ENCODE results near the gene CPVL.

Gene CPVL

DNA sequence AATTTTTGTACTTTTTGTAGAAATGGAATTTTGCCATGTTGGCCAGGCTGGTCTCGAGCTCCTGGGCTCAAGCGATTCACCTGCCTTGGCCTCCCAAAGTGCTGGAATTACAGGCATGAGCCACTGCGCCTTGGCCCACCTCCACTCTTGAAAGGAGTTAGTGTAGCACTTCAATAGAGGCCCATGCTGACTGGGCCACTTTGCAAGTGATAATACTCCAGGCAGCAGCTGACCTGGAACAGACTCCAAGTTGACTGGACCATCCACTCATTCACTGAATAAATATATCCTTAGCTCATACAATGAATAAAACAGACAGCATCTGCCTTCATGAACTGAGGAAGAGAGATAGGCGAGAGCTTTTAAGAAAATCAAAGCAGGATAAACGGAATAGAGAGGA is 14.7 kb downstream of the CPVL start:
- TF ChIP-seq, protein P1, sequence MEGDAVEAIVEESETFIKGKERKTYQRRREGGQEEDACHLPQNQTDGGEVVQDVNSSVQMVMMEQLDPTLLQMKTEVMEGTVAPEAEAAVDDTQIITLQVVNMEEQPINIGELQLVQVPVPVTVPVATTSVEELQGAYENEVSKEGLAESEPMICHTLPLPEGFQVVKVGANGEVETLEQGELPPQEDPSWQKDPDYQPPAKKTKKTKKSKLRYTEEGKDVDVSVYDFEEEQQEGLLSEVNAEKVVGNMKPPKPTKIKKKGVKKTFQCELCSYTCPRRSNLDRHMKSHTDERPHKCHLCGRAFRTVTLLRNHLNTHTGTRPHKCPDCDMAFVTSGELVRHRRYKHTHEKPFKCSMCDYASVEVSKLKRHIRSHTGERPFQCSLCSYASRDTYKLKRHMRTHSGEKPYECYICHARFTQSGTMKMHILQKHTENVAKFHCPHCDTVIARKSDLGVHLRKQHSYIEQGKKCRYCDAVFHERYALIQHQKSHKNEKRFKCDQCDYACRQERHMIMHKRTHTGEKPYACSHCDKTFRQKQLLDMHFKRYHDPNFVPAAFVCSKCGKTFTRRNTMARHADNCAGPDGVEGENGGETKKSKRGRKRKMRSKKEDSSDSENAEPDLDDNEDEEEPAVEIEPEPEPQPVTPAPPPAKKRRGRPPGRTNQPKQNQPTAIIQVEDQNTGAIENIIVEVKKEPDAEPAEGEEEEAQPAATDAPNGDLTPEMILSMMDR (conservative IDR thresholded peaks at IDR 0.05) = no peak
- no peak for TF ChIP-seq ZFX (IDR thresholded peaks at IDR 0.05)
- H3K27ac ChIP-seq = no peak overlapping the region

- TF ChIP-seq, protein P1 (conservative IDR thresholded peaks at IDR 0.05) = no peak
- no peak for TF ChIP-seq ZFX (IDR thresholded peaks at IDR 0.05)
- H3K27ac ChIP-seq = no peak overlapping the region
These were observed 16.2 kb downstream of the CPVL start for GRCh38 chr7:29130096-29130495.

DNA sequence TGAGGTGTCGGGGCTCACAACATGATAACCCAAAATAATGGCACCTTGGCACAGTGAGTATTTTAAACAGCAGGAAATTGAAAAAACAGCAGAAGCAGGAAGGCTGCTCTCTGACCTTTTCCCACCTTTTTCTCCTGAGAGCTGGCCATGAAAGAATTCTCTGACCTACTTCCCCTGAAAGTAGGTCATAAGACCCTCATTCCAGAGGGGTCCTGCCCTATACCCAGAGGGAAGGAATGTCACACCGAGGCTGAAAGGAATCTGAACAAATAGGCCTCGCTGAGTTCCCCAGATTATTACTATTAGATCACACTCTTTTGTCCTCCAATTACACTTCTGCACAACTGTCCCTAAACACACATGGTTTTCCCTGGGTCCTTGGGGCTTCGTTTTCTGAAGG is 18.8 kb downstream of the CPVL start:
- no peak overlapping the region for H3K27ac ChIP-seq
- TF ChIP-seq ZFX (IDR thresholded peaks at IDR 0.05) = no peak
- TF ChIP-seq, protein P1 (conservative IDR thresholded peaks at IDR 0.05) = no peak

DNA sequence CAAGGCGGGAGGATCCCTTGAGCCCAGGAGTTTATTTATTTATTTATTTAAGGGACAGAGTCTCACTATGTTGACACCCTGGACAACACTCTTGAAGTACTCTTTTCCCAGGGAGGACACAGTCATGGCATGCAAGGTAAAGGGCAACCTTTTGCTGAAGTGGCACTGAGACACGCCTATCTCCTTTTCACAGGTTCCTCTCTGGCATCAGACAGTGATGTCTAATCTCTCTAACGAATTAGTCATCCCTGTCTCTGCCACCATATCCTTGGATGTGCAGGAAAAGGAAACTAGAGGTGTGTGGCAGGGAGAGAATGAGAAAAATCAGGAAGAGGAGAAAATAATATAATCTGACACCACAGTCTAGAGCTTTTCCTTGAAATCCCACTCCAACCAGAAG is 19.5 kb downstream of the CPVL start:
- no peak for TF ChIP-seq ZFX (IDR thresholded peaks at IDR 0.05)
- TF ChIP-seq, protein P1 (conservative IDR thresholded peaks at IDR 0.05) = no peak
- H3K27ac ChIP-seq = no peak overlapping the region

- H3K27ac ChIP-seq = no peak overlapping the region
- TF ChIP-seq ZFX (IDR thresholded peaks at IDR 0.05) = no peak
- TF ChIP-seq, protein P1 (conservative IDR thresholded peaks at IDR 0.05) = no peak
These were observed 22.6 kb downstream of the CPVL start for GRCh38 chr7:29123626-29124190.

GRCh38 chr7:29122759-29123158 is 23.6 kb downstream of the CPVL start:
- no peak overlapping the region for H3K27ac ChIP-seq
- TF ChIP-seq ZFX (IDR thresholded peaks at IDR 0.05) = no peak
- TF ChIP-seq, protein P1 (conservative IDR thresholded peaks at IDR 0.05) = no peak

DNA sequence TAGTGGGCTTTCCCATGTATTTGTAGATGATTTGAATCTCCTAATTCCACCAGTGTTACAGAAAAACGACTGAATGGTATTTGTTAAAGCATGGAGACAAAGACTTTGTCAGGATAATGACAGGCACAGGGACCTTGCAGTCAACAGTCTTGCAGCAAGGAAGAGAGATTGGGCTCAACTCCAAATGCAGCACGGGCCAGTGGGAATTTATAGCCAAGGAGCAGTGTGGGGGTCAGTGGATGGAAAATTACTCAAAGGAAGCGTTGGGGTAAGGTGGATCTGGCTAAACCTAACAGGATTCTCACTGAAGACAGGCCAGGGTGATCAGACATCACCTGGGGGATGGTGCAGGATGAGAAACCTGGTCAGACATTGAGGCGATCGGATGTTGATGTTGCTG is 24.3 kb downstream of the CPVL start:
- TF ChIP-seq, protein P1 (conservative IDR thresholded peaks at IDR 0.05) = no peak
- no peak for TF ChIP-seq ZFX (IDR thresholded peaks at IDR 0.05)
- no peak overlapping the region for H3K27ac ChIP-seq

All from C4-2B (cell line).